Measurements from ENCODE around the gene GPHA2. TPM values are rescaled to one million over a fixed set of nuclear protein-coding genes. Genes with fewer than 3 reads are reported as not detected.

Gene GPHA2
- total and polyA plus RNA-seq, 2 of the 13 experiments (the other 11 are each of a cell fraction or from before 2014, with no cell fraction given) = 13.0 to 19.1 TPM

- H3K9me3 ChIP-seq (ENCODE audit: low read length) = no peaks in the 10 kb centered on the region
- BruUV-seq (replicated peaks) = no TSS peak
- no peaks in the 10 kb centered on the region for H3K4me1 ChIP-seq (ENCODE audit: insufficient read depth, low read length)
- H3K79me2 ChIP-seq (ENCODE audit: insufficient read depth, low read length) = no peaks in the 10 kb centered on the region
- DNase-seq (ENCODE audit: low spot score) (no peak), ATAC-seq (no peak), FAIRE-seq (no peak)
- intact Hi-C loops (cut with micrococcal nuclease; ENCODE audit: unreplicated experiment) = no loop called here
- 78% methylated on average over 8 of the region's 8 CpGs for WGBS (ENCODE audit: low lambda C conversion rate)
- H2AFZ ChIP-seq (ENCODE audit: low read length) = no peak overlapping the region
- in situ Hi-C loops (cut with HindIII; ENCODE audit: extremely low pct_ligation_motif_present, low pct_unique_long_range_greater_than_20kb) = no loop called here
- TF ChIP-seq FOXA1 (IDR thresholded peaks at IDR 0.05) = no peak
- no peak for TF ChIP-seq FOXA1 (CRISPR knock-in tag; IDR thresholded peaks at IDR 0.05)
- no peak for TF ChIP-seq CREB1 (IDR thresholded peaks at IDR 0.05)
- no peak for TF ChIP-seq CREB1 (CRISPR knock-in tag; IDR thresholded peaks at IDR 0.05)
- no peak for TF ChIP-seq NR0B2 (CRISPR knock-in tag; IDR thresholded peaks at IDR 0.05)
- TF ChIP-seq CHCHD3 (CRISPR knock-in tag; IDR thresholded peaks at IDR 0.05) = no peak
- TF ChIP-seq BRCA1 (CRISPR knock-in tag; IDR thresholded peaks at IDR 0.05) = no peak
- TF ChIP-seq REXO4 (CRISPR knock-in tag; IDR thresholded peaks at IDR 0.05; ENCODE audit: borderline replicate concordance) = no peak
- no peak overlapping the region for H3K9ac ChIP-seq (ENCODE audit: insufficient read depth, low read depth, low read length)
- H3K27ac ChIP-seq (ENCODE audit: extremely low read length, insufficient read depth, low read length) = no peak overlapping the region
- ChIA-PET CTCF (ENCODE audit: low intra/inter-chr PET ratio, low total read pairs) (no interaction called here), POLR2A (no interaction called here)
- peaks cover 0 to 6% of the 10 kb centered on the region in 2 experiments; a peak in 2 of 5 replicates for H3K27me3 ChIP-seq (ENCODE audit: control insufficient read depth in 1 of 2, insufficient read depth in 2 of 2, low read length in 2 of 2)
- no peak overlapping the region for H3K4me3 ChIP-seq (replicated peaks in 1 of 3; ENCODE audit: insufficient read depth in 1 of 3, low read depth in 2 of 3, low read length in 3 of 3)
- H3K4me2 ChIP-seq (ENCODE audit: low read depth, low read length) = no peak overlapping the region
- H3K36me3 ChIP-seq (replicated peaks in 1 of 2; ENCODE audit: control insufficient read depth in 1 of 2, insufficient read depth in 2 of 2, low read length in 2 of 2) = no peaks in the 10 kb centered on the region
- no peaks in the 10 kb centered on the region for H4K20me1 ChIP-seq (ENCODE audit: insufficient read depth, low read length)
Measured at GRCh38 chr11:64970731-64971151, 35.0 kb upstream of the GPHA2 start.

GRCh38 chr11:64969209-64969608 is 33.5 kb upstream of the GPHA2 start:
- H3K27ac ChIP-seq (ENCODE audit: extremely low read length, insufficient read depth, low read length) = no peak overlapping the region
- in situ Hi-C loops (cut with HindIII; ENCODE audit: extremely low pct_ligation_motif_present, low pct_unique_long_range_greater_than_20kb) = no loop called here

More at GRCh38 chr11:64969209-64969608, 33.5 kb upstream of the GPHA2 start:
- no TSS peak for BruUV-seq (replicated peaks)
- FAIRE-seq (no peak), ATAC-seq (no peak), DNase-seq (ENCODE audit: low spot score) (no peak)
- Histone ChIP-seq H3K79me2 (ENCODE audit: insufficient read depth, low read length) (no peaks in the 10 kb centered on the region), H4K20me1 (ENCODE audit: insufficient read depth, low read length) (no peaks in the 10 kb centered on the region), H3K9ac (ENCODE audit: insufficient read depth, low read depth, low read length) (no peak overlapping the region), H3K4me1 (ENCODE audit: insufficient read depth, low read length) (no peaks in the 10 kb centered on the region), H3K36me3 (replicated peaks in 1 of 2; ENCODE audit: control insufficient read depth in 1 of 2, insufficient read depth in 2 of 2, low read length in 2 of 2) (no peaks in the 10 kb centered on the region), H2AFZ (ENCODE audit: low read length) (no peak overlapping the region), H3K4me2 (ENCODE audit: low read depth, low read length) (no peak overlapping the region), H3K27me3 (ENCODE audit: control insufficient read depth in 1 of 2, insufficient read depth in 2 of 2, low read length in 2 of 2) (peaks cover 0 to 3% of the 10 kb centered on the region in 2 experiments; a peak in 1 of 5 replicates), H3K4me3 (replicated peaks in 1 of 3; ENCODE audit: insufficient read depth in 1 of 3, low read depth in 2 of 3, low read length in 3 of 3) (no peak overlapping the region), H3K9me3 (ENCODE audit: low read length) (no peaks in the 10 kb centered on the region)
- ChIA-PET POLR2A (no interaction called here), CTCF (ENCODE audit: low intra/inter-chr PET ratio, low total read pairs) (no interaction called here)
- TF ChIP-seq NCOA2 (CRISPR knock-in tag; IDR thresholded peaks at IDR 0.05) (no peak), ZNF329 (CRISPR knock-in tag; IDR thresholded peaks at IDR 0.05; ENCODE audit: low read depth) (no peak), ADNP (CRISPR knock-in tag; IDR thresholded peaks at IDR 0.05) (no peak), ZNF143 (CRISPR knock-in tag; IDR thresholded peaks at IDR 0.05) (no peak), ZSCAN29 (CRISPR knock-in tag; conservative IDR thresholded peaks at IDR 0.05) (no peak), SOX5 (CRISPR knock-in tag; IDR thresholded peaks at IDR 0.05; ENCODE audit: borderline replicate concordance) (no peak), AFF4 (CRISPR knock-in tag; IDR thresholded peaks at IDR 0.05) (no peak), SCMH1 (CRISPR knock-in tag; IDR thresholded peaks at IDR 0.05; ENCODE audit: borderline replicate concordance) (no peak)
- intact Hi-C loops (cut with micrococcal nuclease; ENCODE audit: unreplicated experiment) = no loop called here
- WGBS (ENCODE audit: low lambda C conversion rate) = 19% methylated on average over 5 of the region's 5 CpGs

All from HepG2 (cell line).